GM21786 (cell line): ENCODE measurements around the gene CDA.

Source experiments
- ATAC-seq: cut with Tn5 transposase; IDR thresholded peaks from one replicate; pipeline ENCODE4 v1.9.1; 2021; ENCODE audit not compliant: unreplicated experiment

CDA gene

GRCh38 chr1:20588634-20589225 is at the start of gene CDA:
Gene CDA (plus strand): TSS chr1:20589097. CDS start chr1:20589130, 33 bp downstream.
- no peak for ATAC-seq

- ATAC-seq: no peak
Observed at GRCh38 chr1:20540281-20540680, 48.6 kb upstream of the CDA start.

GRCh38 chr1:20546637-20547036 is 42.3 kb upstream of the CDA start:
- ATAC-seq: no peak

GRCh38 chr1:20551161-20551560 is 37.7 kb upstream of the CDA start:
- ATAC-seq: no peak

GRCh38 chr1:20551945-20552727 is 36.8 kb upstream of the CDA start, which contains the start of gene FAM43B:
Gene FAM43B (plus strand): TSS chr1:20552573. CDS start chr1:20552974, 401 bp downstream.
- no peak for ATAC-seq

GRCh38 chr1:20552728-20553445 is 36.0 kb upstream of the CDA start:
- ATAC-seq: no peak

- no peak for ATAC-seq
Observed at GRCh38 chr1:20555025-20555757, 33.7 kb upstream of the CDA start.

- no peak for ATAC-seq
Observed at GRCh38 chr1:20555758-20556120, 33.2 kb upstream of the CDA start.

GRCh38 chr1:20558191-20558590 is 30.7 kb upstream of the CDA start:
- ATAC-seq: no peak

GRCh38 chr1:20560966-20561365 is 27.9 kb upstream of the CDA start:
- no peak for ATAC-seq

- ATAC-seq: no peak
Observed at GRCh38 chr1:20565234-20565633, 23.7 kb upstream of the CDA start.

GRCh38 chr1:20569523-20570098 is 19.3 kb upstream of the CDA start:
- ATAC-seq: no peak

- no peak for ATAC-seq
Observed at GRCh38 chr1:20571427-20571826, 17.5 kb upstream of the CDA start.

- ATAC-seq: no peak
Observed at GRCh38 chr1:20573987-20574386, 14.9 kb upstream of the CDA start.

GRCh38 chr1:20574686-20575540 is 14.0 kb upstream of the CDA start:
- ATAC-seq: no peak

- no peak for ATAC-seq
Observed at GRCh38 chr1:20575541-20576336, 13.2 kb upstream of the CDA start.

GRCh38 chr1:20578062-20578461 is 10.8 kb upstream of the CDA start:
- ATAC-seq: no peak

- ATAC-seq: no peak
Observed at GRCh38 chr1:20578721-20579395, 10.0 kb upstream of the CDA start.

- no peak for ATAC-seq
Observed at GRCh38 chr1:20584890-20585289, 4.0 kb upstream of the CDA start.
